Calu3 (cell line): Measurements from ENCODE around the gene MSGN1. TPM values are rescaled to one million over a fixed set of nuclear protein-coding genes. Genes with fewer than 3 reads are reported as not detected.

Source experiments
- BruUV-seq: library from RNA; stranded (reverse); fragments of 400-500 nt; replicated peaks from 2 replicates; lab custom pipeline; 2021; lab: Mats Ljungman, UMichigan
- CTCF ChIA-PET: fragments of 300-600 bp; sonication (Branson Sonifier 250); formaldehyde crosslinking; loops from one replicate; lab custom pipeline; 2022; ENCODE audit warnings: antibody characterized with exemption; lab: Charles Lee
- DNase-seq: peaks from one replicate; pipeline ENCODE4 v3.0.0; 2022
- H3K27ac Mint-ChIP-seq: one replicate; pipeline ENCODE4 v1.8.0; 2022; ENCODE audit warnings: mixed read lengths; ENCODE audit not compliant: unreplicated experiment
- H3K27me3 Mint-ChIP-seq: one replicate; pipeline ENCODE4 v1.8.0; 2022; ENCODE audit warnings: mixed read lengths; ENCODE audit not compliant: unreplicated experiment
- H3K36me3 Mint-ChIP-seq: one replicate; pipeline ENCODE4 v1.8.0; 2022; ENCODE audit warnings: mild to moderate bottlenecking, moderate library complexity, mixed read lengths; ENCODE audit not compliant: insufficient read depth, unreplicated experiment
- H3K4me1 Mint-ChIP-seq: one replicate; pipeline ENCODE4 v1.8.0; 2022; ENCODE audit warnings: mild to moderate bottlenecking, low read depth, mixed read lengths; ENCODE audit not compliant: unreplicated experiment
- H3K4me3 Mint-ChIP-seq: one replicate; pipeline ENCODE4 v1.8.0; 2022; ENCODE audit warnings: mild to moderate bottlenecking, low read depth, moderate library complexity, mixed read lengths; ENCODE audit not compliant: unreplicated experiment
- H3K9me3 Mint-ChIP-seq: one replicate; pipeline ENCODE4 v1.8.0; 2022; ENCODE audit warnings: low read depth, mixed read lengths; ENCODE audit not compliant: unreplicated experiment
- CTCF ChIP-seq: fragments of 200-600 bp; IDR thresholded peaks from one replicate; pipeline ENCODE4 v1.8.0; 2022; ENCODE audit warnings: antibody characterized with exemption; ENCODE audit not compliant: unreplicated experiment
- intact Hi-C: fragments of 100-400 bp; cut with micrococcal nuclease; formaldehyde crosslinking; loops from one replicate; pipeline ENCODE4 v1.10.0; 2022; ENCODE audit not compliant: unreplicated experiment
- total RNA-seq: library from RNA; stranded (reverse); gene quantifications from 2 replicates; pipeline ENCODE4 v1.2.3, GENCODE V29; 2022

Gene MSGN1
- total RNA-seq, 1 experiment from 2014 or later, result not detected

GRCh38 chr2:17800219-17800618, 16.0 kb upstream of the MSGN1 start:
- no peak for TF ChIP-seq CTCF
- H3K36me3 Mint-ChIP-seq, result no peaks in the 10 kb centered on the region
- H3K27ac Mint-ChIP-seq, result no peak overlapping the region
- H3K4me1 Mint-ChIP-seq, result no peaks in the 10 kb centered on the region
- no TSS peak for BruUV-seq
- CTCF ChIA-PET, result no interaction called here
- no peak for DNase-seq
- no peak overlapping the region for H3K4me3 Mint-ChIP-seq
- peaks cover 9% of the 10 kb centered on the region for H3K27me3 Mint-ChIP-seq
- intact Hi-C loops, result no loop called here
- H3K9me3 Mint-ChIP-seq, result no peaks in the 10 kb centered on the region

GRCh38 chr2:17800693-17801458, 15.4 kb upstream of the MSGN1 start:
- no peak for TF ChIP-seq CTCF
- BruUV-seq, result no TSS peak
- no peaks in the 10 kb centered on the region for H3K4me1 Mint-ChIP-seq
- no peaks in the 10 kb centered on the region for H3K36me3 Mint-ChIP-seq
- DNase-seq, result no peak
- H3K4me3 Mint-ChIP-seq, result no peak overlapping the region
- H3K27ac Mint-ChIP-seq, result no peak overlapping the region
- H3K9me3 Mint-ChIP-seq, result no peaks in the 10 kb centered on the region
- intact Hi-C loops, result no loop called here
- H3K27me3 Mint-ChIP-seq, result peaks cover 2% of the 10 kb centered on the region
- CTCF ChIA-PET, result no interaction called here

GRCh38 chr2:17803497-17803896, 12.8 kb upstream of the MSGN1 start:
- H3K27ac Mint-ChIP-seq, result no peak overlapping the region
- CTCF ChIA-PET, result interaction anchor here (1.0 kb wide), 1 partner anchor 12 kb away, joined by 3 read pairs; no protein-coding TSS in a partner anchor
- no peaks in the 10 kb centered on the region for H3K36me3 Mint-ChIP-seq
- H3K27me3 Mint-ChIP-seq, result peaks cover 8% of the 10 kb centered on the region
- DNase-seq, result no peak
- H3K4me3 Mint-ChIP-seq, result no peak overlapping the region
- H3K9me3 Mint-ChIP-seq, result no peaks in the 10 kb centered on the region
- no peak for TF ChIP-seq CTCF
- no TSS peak for BruUV-seq
- H3K4me1 Mint-ChIP-seq, result no peaks in the 10 kb centered on the region
- intact Hi-C loops, result no loop called here

GRCh38 chr2:17804358-17804757, 11.9 kb upstream of the MSGN1 start:
- BruUV-seq, result no TSS peak
- H3K27ac Mint-ChIP-seq, result no peak overlapping the region
- H3K36me3 Mint-ChIP-seq, result no peaks in the 10 kb centered on the region
- H3K9me3 Mint-ChIP-seq, result no peaks in the 10 kb centered on the region
- CTCF ChIA-PET, result no interaction called here
- intact Hi-C loops, result no loop called here
- no peak overlapping the region for H3K4me3 Mint-ChIP-seq
- no peak for DNase-seq
- no peak for TF ChIP-seq CTCF
- H3K4me1 Mint-ChIP-seq, result no peaks in the 10 kb centered on the region
- peaks cover 8% of the 10 kb centered on the region for H3K27me3 Mint-ChIP-seq
